DOHH2 (cell line): Measurements from ENCODE around the gene FGGY.

ENCODE experiments used
- CTCF ChIP-seq: fragments of 200-600 bp; sonication (generic); IDR thresholded peaks from one replicate; pipeline ENCODE4 v1.5.1; 2014; ENCODE audit warnings: antibody characterized with exemption, mild to moderate bottlenecking, low read depth, low read length; ENCODE audit not compliant: poor library complexity, severe bottlenecking
- EZH2phosphoT487 ChIP-seq: fragments of 200-600 bp; sonication (generic); IDR thresholded peaks from 2 replicates; pipeline ENCODE4 v1.6.1; 2017; ENCODE audit warnings: borderline replicate concordance, mild to moderate bottlenecking, antibody characterized with exemption, low read length, moderate library complexity, mixed read lengths

GRCh38 chr1:59356627-59357026, 59.7 kb downstream of the FGGY start:
- TF ChIP-seq CTCF: no peak
- TF ChIP-seq EZH2phosphoT487: no peak
